H1 (cell line): ENCODE results near the gene C5orf34. TPM values are rescaled to one million over a fixed set of nuclear protein-coding genes. Genes with fewer than 3 reads are reported as not detected.

ENCODE experiments used
- polyA plus RNA-seq, 7 experiments: library from polyadenylated mRNA; depleted of rRNA in 3 of 7; stranded (reverse) in 5 of 7; unstranded in 2 of 7; fragments of >200 nt in 5 of 7; fragments of 200-250 nt in 2 of 7; gene quantifications; 1 replicate in 5 of 7; 2 replicates in 1 of 7; 4 replicates in 1 of 7; pipeline versions ENCODE4 v1.2.1 to v1.2.3, GENCODE V29; 2011 to 2013; ENCODE audit warnings: missing spikeins in 2 of 7, mixed read lengths in 2 of 7
- total RNA-seq: library from RNA; stranded (reverse); fragmentation: NEBNext Ultra II Directional; extraction: Animal tissue kit (Norgen Biotek cat#: 25700); gene quantifications from 2 replicates; pipeline ENCODE4 v1.2.1, GENCODE V29; 2021
- TF ChIP-seq, protein P1 (sequence below): fragments of 300-600 bp; sonication (generic); IDR thresholded peaks from 2 replicates; pipeline ENCODE4 v1.7.1; 2012; ENCODE audit warnings: low read length, moderate library complexity, mild to moderate bottlenecking, inconsistent platforms; ENCODE audit not compliant: insufficient replicate concordance

Gene C5orf34
- total and polyA plus RNA-seq, 2 of the 8 experiments (the other 6 are each of a cell fraction or from before 2014, with no cell fraction given) = 6.8 to 8.6 TPM

- TF ChIP-seq, protein P1, sequence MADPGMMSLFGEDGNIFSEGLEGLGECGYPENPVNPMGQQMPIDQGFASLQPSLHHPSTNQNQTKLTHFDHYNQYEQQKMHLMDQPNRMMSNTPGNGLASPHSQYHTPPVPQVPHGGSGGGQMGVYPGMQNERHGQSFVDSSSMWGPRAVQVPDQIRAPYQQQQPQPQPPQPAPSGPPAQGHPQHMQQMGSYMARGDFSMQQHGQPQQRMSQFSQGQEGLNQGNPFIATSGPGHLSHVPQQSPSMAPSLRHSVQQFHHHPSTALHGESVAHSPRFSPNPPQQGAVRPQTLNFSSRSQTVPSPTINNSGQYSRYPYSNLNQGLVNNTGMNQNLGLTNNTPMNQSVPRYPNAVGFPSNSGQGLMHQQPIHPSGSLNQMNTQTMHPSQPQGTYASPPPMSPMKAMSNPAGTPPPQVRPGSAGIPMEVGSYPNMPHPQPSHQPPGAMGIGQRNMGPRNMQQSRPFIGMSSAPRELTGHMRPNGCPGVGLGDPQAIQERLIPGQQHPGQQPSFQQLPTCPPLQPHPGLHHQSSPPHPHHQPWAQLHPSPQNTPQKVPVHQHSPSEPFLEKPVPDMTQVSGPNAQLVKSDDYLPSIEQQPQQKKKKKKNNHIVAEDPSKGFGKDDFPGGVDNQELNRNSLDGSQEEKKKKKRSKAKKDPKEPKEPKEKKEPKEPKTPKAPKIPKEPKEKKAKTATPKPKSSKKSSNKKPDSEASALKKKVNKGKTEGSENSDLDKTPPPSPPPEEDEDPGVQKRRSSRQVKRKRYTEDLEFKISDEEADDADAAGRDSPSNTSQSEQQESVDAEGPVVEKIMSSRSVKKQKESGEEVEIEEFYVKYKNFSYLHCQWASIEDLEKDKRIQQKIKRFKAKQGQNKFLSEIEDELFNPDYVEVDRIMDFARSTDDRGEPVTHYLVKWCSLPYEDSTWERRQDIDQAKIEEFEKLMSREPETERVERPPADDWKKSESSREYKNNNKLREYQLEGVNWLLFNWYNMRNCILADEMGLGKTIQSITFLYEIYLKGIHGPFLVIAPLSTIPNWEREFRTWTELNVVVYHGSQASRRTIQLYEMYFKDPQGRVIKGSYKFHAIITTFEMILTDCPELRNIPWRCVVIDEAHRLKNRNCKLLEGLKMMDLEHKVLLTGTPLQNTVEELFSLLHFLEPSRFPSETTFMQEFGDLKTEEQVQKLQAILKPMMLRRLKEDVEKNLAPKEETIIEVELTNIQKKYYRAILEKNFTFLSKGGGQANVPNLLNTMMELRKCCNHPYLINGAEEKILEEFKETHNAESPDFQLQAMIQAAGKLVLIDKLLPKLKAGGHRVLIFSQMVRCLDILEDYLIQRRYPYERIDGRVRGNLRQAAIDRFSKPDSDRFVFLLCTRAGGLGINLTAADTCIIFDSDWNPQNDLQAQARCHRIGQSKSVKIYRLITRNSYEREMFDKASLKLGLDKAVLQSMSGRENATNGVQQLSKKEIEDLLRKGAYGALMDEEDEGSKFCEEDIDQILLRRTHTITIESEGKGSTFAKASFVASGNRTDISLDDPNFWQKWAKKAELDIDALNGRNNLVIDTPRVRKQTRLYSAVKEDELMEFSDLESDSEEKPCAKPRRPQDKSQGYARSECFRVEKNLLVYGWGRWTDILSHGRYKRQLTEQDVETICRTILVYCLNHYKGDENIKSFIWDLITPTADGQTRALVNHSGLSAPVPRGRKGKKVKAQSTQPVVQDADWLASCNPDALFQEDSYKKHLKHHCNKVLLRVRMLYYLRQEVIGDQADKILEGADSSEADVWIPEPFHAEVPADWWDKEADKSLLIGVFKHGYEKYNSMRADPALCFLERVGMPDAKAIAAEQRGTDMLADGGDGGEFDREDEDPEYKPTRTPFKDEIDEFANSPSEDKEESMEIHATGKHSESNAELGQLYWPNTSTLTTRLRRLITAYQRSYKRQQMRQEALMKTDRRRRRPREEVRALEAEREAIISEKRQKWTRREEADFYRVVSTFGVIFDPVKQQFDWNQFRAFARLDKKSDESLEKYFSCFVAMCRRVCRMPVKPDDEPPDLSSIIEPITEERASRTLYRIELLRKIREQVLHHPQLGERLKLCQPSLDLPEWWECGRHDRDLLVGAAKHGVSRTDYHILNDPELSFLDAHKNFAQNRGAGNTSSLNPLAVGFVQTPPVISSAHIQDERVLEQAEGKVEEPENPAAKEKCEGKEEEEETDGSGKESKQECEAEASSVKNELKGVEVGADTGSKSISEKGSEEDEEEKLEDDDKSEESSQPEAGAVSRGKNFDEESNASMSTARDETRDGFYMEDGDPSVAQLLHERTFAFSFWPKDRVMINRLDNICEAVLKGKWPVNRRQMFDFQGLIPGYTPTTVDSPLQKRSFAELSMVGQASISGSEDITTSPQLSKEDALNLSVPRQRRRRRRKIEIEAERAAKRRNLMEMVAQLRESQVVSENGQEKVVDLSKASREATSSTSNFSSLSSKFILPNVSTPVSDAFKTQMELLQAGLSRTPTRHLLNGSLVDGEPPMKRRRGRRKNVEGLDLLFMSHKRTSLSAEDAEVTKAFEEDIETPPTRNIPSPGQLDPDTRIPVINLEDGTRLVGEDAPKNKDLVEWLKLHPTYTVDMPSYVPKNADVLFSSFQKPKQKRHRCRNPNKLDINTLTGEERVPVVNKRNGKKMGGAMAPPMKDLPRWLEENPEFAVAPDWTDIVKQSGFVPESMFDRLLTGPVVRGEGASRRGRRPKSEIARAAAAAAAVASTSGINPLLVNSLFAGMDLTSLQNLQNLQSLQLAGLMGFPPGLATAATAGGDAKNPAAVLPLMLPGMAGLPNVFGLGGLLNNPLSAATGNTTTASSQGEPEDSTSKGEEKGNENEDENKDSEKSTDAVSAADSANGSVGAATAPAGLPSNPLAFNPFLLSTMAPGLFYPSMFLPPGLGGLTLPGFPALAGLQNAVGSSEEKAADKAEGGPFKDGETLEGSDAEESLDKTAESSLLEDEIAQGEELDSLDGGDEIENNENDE = no peak
Measured at GRCh38 chr5:43520615-43521014, 5.7 kb upstream of the C5orf34 start (continued).
